Left cardiac atrium (tissue), 4 donors: ENCODE results near the gene ABI2. TPM values are rescaled to one million over a fixed set of nuclear protein-coding genes. Genes with fewer than 3 reads are reported as not detected.
"Not testable (repeated sequence)": the region's sequence is repeated elsewhere in the genome, so short reads cannot be mapped to it uniquely, and the experiment has no call there.

ENCODE experiments used
- ATAC-seq, 2 donors: fragments of 200-7000 bp; cut with Tn5 transposase; one replicate each; pipeline ENCODE4 v1.9.1; 2020; ENCODE audit warnings: mild to moderate bottlenecking in 2 of 2, moderate library complexity in 2 of 2
- DNase-seq: peaks from one replicate; pipeline ENCODE4 v3.0.0-alpha.2; 2020
- intact Hi-C, 2 donors: fragments of 100-400 bp; cut with DNase I; formaldehyde crosslinking; loops; one replicate each; pipeline versions ENCODE4 v1.14.1 to v1.15.1; 2022 to 2023
- long read RNA-seq: library from polyadenylated mRNA; unstranded; transcript quantifications from one replicate; pipeline ENCODE4 v2.0.0, GENCODE V29; 2021
- total RNA-seq, 2 donors: library from RNA; stranded (reverse); fragmentation: NEBNext Ultra II Directional; extraction: Animal tissue kit (Norgen Biotek cat#: 25700); gene quantifications; one replicate each; pipeline ENCODE4 v1.2.1, GENCODE V29; 2021
- donor health status: DM: no; HTN: yes; CAD: no.
- donor health status: DM: no; HTN: yes; CAD: no; lungs with severe emphysema.
- donor health status: DM: yes; HTN: yes; CAD: no.
- donor health status: Dilated cardiomyopathy.

ABI2 gene
- total RNA-seq: 10 to 100 TPM; 51.0 to 65.2 TPM
- long read RNA-seq, full-length matches to known transcripts: 6 of 46 reads
- long read RNA-seq, partial matches to known transcripts: 16 of 46 reads
- long read RNA-seq, other reads (novel, unspliced or antisense): 24 of 46 reads

- peak; percentile 97 for ATAC-seq
- intact Hi-C loops: no loop called here
- peak; percentile 89 for DNase-seq
Measured at GRCh38 chr2:203327901-203328759, at the start of gene ABI2. TSS of gene ABI2 (plus strand) at chr2:203328394. CDS start at chr2:203328515, 121 bp downstream.

DNA sequence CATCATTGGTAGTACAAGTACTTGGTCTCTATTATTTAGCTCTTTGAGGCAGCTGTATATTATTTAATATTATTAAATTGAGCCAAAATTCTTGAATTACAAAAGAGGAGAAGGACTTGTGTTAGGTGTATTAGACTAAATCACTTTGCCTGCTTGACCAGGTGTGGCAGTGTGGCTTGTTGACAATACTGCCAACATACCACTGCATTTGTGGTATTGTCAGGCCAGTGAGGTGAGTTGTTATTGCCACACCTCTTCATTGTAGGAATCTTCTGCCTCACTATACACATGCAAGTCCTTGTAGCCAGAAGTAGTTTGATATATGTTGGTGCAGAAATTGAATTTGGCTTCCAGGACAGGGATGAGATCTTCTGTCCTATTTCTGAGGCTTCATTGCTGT is 48.9 kb upstream of the ABI2 start:
- DNase-seq (no peak), ATAC-seq (no peak)
- intact Hi-C loops: no loop called here

- DNase-seq (no peak), ATAC-seq (no peak)
- intact Hi-C loops: no loop called here
Measured at GRCh38 chr2:203280428-203281064, 47.6 kb upstream of the ABI2 start.

GRCh38 chr2:203282101-203282500 is 46.1 kb upstream of the ABI2 start:
- intact Hi-C loops: no loop called here
- DNase-seq (no peak), ATAC-seq (no peak)

DNA sequence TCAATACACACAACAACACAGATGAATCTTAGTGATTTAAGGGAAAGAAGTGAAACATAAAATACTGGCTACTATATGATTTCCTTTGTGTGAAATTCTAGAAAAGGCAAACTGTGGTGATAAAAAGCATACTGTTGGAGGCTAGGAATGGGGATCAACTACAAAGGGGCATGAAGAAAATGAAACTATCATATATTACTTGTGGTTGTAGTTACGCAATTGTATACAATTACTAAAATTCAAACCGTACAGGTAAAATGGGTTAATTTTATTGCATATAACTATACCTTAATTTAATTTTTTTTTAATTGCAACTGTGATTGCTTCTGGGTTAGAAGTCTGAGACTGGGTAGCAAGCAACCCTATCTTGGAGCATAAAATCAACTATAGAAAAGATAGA is 41.7 kb upstream of the ABI2 start:
- DNase-seq (no peak), ATAC-seq (no peak)
- intact Hi-C loops: no loop called here

DNA sequence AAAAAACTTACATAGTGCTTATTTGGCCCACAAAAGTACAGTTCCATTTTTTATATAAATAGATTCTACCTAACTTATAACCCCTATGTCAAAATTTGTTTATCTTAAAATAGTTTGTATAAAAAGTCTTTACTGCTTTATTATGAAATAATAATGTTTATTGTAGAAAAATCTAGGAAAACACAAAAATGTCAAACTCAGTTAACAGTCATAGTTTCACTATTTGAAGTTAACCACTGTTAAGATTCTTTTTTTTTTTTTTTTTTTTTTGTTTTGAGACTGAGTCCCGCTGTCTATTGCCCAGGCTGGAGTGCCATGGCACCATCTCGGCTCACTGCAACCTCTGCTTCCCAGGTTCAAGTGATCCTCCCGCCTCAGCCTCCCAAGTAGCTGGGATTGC is 26.5 kb upstream of the ABI2 start:
- intact Hi-C loops: no loop called here
- no peak for ATAC-seq
- DNase-seq: no peak

- intact Hi-C loops, DNase-seq, ATAC-seq: not testable (repeated sequence)
Measured at GRCh38 chr2:203302586-203302985, 25.6 kb upstream of the ABI2 start.

GRCh38 chr2:203310688-203311436 is 17.3 kb upstream of the ABI2 start:
- ATAC-seq (no peak), DNase-seq (no peak)
- intact Hi-C loops: no loop called here

DNA sequence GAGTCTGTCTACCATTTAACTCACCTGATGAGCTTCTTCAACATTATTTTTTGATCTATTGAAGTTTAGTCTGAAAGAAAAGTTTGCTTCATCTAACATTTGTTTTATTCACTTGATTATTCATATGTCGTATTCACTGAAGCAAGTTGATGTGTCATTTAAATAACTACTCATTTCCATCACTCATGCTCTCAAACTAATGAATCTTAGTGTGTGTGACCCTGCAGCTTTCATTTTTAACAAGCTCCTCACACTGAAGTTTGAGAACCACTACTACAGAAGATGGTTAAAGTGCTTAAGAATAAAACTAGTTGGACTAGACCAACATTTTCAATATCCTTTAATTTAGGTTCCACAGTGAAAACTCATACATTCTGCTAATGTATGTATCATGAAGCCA is 1.8 kb upstream of the ABI2 start:
- ATAC-seq: no peak
- DNase-seq: no peak
- intact Hi-C loops: no loop called here

DNA sequence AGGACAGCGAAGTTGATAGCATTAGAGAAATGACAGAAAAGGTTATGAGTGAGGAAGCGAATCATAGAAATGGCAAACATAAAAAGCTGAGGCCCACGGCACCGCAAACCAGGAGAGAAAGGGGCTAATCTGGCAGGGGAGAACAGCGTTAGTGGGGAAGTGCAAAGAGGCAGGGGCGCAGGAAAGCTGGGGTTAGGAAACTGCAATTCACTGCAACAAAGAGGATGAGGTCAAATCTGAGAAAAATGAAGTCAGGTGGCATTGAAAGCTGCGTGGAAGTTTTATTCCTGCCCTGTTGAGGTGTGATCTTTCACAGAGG is 653 bp upstream of the ABI2 start:
- intact Hi-C loops: no loop called here
- peak; percentile 3 for ATAC-seq
- no peak for DNase-seq

- DNase-seq (peak; percentile 60), ATAC-seq (peak; percentile 73 to 80)
- intact Hi-C loops: no loop called here
Measured at GRCh38 chr2:203328760-203329540, 756 bp downstream of the ABI2 start.

DNA sequence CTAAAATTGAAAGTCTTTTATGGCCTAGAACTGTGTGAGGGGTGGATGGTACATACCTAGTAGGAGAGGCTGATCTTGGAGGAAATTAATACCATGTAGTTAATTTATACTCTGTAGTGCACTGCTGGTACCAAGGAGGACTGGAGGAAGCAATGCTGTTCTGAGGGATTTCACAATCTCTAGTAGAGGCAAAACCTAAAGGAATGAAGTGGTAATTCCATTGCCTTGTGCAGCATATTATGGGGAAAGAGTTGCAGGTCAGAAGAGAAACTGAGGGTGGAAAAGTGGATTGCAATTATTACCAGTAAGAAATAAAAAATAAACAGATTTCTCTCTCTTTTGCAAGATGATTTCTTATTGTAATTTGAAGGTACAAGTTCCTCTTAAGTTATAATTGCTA is 2.2 kb downstream of the ABI2 start:
- no peak for DNase-seq
- intact Hi-C loops: loop anchor here in 1 of 2 donors (10.0 kb wide), 1 partner anchor 64 kb away; no protein-coding TSS in a partner anchor
- ATAC-seq: no peak

GRCh38 chr2:203338322-203338721 is 10.1 kb downstream of the ABI2 start:
- ATAC-seq (peak; percentile 56 to 63), DNase-seq (no peak)
- intact Hi-C loops: loop anchor here in 1 of 2 donors (10.0 kb wide), 1 partner anchor 56 kb away; no protein-coding TSS in a partner anchor

DNA sequence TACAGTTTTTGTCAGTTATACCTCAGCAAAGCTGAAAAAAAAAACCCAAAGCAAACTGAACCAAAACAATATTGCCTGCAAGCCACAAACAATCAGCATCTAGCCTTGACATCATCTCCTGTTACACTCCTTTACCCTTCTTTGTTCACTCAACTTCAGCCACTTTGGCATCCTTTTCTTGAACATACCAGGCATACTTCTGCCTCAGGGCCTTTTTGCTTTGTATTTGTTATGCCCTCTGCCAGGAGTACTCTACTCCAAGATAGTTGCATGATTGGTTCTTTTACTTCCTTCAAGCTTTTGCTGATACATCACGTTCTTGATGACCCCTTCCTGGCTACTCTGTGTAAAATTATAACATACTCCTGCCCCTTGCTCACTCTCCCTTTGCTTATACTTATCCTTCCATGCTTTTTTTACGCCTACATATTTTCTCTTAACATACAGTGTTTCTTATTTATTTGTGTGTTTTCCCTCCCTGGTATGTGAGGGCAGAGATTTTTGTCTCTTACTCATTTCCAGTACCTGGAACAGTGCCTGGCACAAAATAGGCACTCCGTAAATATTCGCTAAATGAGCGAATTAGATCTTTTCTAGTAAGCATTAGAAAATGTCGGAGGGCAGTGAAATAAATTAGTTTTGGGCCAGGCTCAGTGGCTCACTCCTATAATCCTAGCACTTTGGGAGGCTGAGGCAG is 12.7 kb downstream of the ABI2 start:
- ATAC-seq (peak; percentile 12 to 41), DNase-seq (no peak)
- intact Hi-C loops: no loop called here

GRCh38 chr2:203341741-203342310 is 13.6 kb downstream of the ABI2 start:
- intact Hi-C loops: no loop called here
- no peak for ATAC-seq
- DNase-seq: no peak

DNA sequence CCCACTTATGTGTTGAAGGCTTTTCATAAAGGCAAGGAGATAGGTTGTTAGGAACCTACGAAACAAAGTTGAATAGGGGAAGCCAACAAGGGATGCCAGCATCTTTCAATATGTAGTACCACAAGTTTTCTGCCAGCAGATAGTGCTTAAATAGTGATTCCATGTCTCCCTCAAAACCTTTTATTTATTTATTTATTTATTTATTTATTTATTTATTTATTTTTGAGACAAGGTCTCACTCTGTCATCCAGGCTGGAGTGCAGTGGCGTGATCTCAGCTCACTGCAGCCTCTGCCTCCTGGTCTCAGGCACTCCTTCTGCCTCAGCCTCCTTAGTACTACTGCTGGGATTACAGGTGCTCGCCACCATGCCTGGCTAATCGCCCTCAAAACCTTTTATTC is 14.2 kb downstream of the ABI2 start:
- intact Hi-C loops, DNase-seq, ATAC-seq: not testable (repeated sequence)

- DNase-seq: no peak
- no peak for ATAC-seq
- intact Hi-C loops: no loop called here
Measured at GRCh38 chr2:203344667-203345066, 16.5 kb downstream of the ABI2 start.

DNA sequence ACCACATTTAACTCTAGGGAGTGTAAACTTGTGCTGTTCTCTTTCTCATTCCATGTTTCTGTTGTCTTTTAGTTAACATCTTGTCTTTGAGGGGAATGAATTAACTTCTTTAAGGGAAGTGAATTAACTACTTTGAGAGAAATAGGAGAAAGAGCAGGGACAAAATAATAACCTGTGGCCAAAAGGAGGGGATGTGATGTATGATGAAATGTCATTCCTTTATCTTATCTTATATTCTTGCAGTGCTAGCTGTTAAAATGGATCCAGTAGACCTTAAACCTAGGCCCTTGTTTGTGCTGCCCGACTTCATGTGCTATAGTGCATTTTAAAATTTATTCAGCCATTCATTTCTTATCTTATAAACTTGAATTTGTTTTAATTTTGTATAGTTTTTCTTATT is 18.4 kb downstream of the ABI2 start:
- intact Hi-C loops: no loop called here
- DNase-seq (no peak), ATAC-seq (no peak)
